GM12865 (cell line): ENCODE results near the gene SOST.

ENCODE experiments used
- DNase-seq: peaks from one replicate; pipeline ENCODE4 v3.0.0; 2010; ENCODE audit warnings: low read depth
- H3K4me3 ChIP-seq: 2 replicates; pipeline ENCODE4 v1.5.1; 2011; ENCODE audit warnings: mild to moderate bottlenecking, low read depth, low read length, control low read depth
- CTCF ChIP-seq: IDR thresholded peaks from 2 replicates; pipeline ENCODE4 v1.5.1; 2011; ENCODE audit warnings: low read length, control low read depth, low read depth, inconsistent platforms; ENCODE audit not compliant: insufficient read depth; ENCODE audit errors: missing control alignments

Gene SOST

DNA sequence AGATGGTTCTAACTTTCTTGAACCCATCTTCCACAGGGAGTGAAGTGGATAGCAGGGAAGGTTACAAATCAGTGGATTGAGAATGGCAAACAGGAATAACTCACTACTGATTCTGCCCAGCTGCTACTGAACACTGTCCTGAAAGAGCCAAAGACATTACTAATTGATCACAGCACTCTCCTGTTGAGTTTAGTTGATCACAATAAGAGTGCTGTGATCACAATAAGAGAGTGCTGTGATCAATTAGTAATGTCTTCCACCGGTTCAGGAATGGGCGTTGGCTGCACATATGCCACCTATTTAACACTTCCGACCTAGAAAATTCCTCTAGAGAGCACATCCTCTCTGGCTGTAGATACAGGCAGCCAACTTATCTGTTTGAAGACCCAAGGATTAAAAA is 33.0 kb upstream of the SOST start:
- no peak for TF ChIP-seq CTCF
- no peak overlapping the region for H3K4me3 ChIP-seq
- DNase-seq, result peak; percentile 19

- DNase-seq, result no peak
- no peak for TF ChIP-seq CTCF
- no peak overlapping the region for H3K4me3 ChIP-seq
Observed at GRCh38 chr17:43790311-43790940, 31.8 kb upstream of the SOST start.

GRCh38 chr17:43789482-43789881 is 30.9 kb upstream of the SOST start:
- no peak for DNase-seq
- TF ChIP-seq CTCF, result no peak

GRCh38 chr17:43788540-43788939 is 29.9 kb upstream of the SOST start:
- H3K4me3 ChIP-seq, result no peak overlapping the region
- no peak for DNase-seq
- no peak for TF ChIP-seq CTCF

More at GRCh38 chr17:43789482-43789881, 30.9 kb upstream of the SOST start:
- H3K4me3 ChIP-seq, result no peak overlapping the region

DNA sequence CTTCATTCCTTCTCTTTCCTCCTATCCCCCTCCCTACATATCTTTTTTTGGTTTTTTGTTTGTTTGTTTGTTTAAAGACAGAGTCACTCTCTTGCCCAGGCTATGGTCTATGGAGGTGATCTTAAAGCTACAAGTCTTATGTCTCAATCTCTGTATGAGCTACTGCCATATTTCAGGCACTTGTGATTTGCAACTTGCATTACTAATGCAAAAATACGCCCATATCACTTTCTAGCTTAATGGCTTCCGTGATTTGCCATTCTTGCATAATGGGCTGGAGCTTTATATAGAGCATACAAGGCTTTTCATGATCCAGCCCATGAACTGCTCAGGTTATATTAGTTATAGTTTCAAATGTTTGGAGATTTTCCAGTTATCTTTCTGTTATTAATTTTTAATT is 29.1 kb upstream of the SOST start:
- no peak for DNase-seq
- no peak for TF ChIP-seq CTCF
- H3K4me3 ChIP-seq, result no peak overlapping the region

GRCh38 chr17:43784628-43785101 is 26.1 kb upstream of the SOST start:
- no peak for TF ChIP-seq CTCF
- no peak for DNase-seq
- H3K4me3 ChIP-seq, result no peak overlapping the region

GRCh38 chr17:43784068-43784467 is 25.5 kb upstream of the SOST start:
- DNase-seq, result no peak

More at GRCh38 chr17:43784068-43784467, 25.5 kb upstream of the SOST start:
- H3K4me3 ChIP-seq, result no peak overlapping the region
- no peak for TF ChIP-seq CTCF
